G401 (cell line): ENCODE data around the gene WRAP53. TPM values are rescaled to one million over a fixed set of nuclear protein-coding genes. Genes with fewer than 3 reads are reported as not detected.

Experiments
- DNase-seq: peaks from one replicate; pipeline ENCODE4 v3.0.0-alpha.2; 2015; ENCODE audit warnings: low spot score
- in situ Hi-C: cut with HindIII; loops from 2 replicates; pipeline ENCODE4 v1.10.0; 2016; ENCODE audit warnings: low sequenced_read_pairs, mixed read lengths
- total RNA-seq: library from RNA; depleted of rRNA; stranded (reverse); fragments of >200 nt; shearing (Covaris generic); gene quantifications from 2 replicates; pipeline ENCODE4 v1.2.3, GENCODE V29; 2014

WRAP53 gene
- total RNA-seq, 1 experiment from 2014 or later: 27.2 TPM

GRCh38 chr17:7706631-7707354, 18.5 kb downstream of the WRAP53 start:
- in situ Hi-C loops: no loop called here
- no peak for DNase-seq

GRCh38 chr17:7707446-7707845, 19.2 kb downstream of the WRAP53 start:
- DNase-seq: no peak
- in situ Hi-C loops: no loop called here

DNA sequence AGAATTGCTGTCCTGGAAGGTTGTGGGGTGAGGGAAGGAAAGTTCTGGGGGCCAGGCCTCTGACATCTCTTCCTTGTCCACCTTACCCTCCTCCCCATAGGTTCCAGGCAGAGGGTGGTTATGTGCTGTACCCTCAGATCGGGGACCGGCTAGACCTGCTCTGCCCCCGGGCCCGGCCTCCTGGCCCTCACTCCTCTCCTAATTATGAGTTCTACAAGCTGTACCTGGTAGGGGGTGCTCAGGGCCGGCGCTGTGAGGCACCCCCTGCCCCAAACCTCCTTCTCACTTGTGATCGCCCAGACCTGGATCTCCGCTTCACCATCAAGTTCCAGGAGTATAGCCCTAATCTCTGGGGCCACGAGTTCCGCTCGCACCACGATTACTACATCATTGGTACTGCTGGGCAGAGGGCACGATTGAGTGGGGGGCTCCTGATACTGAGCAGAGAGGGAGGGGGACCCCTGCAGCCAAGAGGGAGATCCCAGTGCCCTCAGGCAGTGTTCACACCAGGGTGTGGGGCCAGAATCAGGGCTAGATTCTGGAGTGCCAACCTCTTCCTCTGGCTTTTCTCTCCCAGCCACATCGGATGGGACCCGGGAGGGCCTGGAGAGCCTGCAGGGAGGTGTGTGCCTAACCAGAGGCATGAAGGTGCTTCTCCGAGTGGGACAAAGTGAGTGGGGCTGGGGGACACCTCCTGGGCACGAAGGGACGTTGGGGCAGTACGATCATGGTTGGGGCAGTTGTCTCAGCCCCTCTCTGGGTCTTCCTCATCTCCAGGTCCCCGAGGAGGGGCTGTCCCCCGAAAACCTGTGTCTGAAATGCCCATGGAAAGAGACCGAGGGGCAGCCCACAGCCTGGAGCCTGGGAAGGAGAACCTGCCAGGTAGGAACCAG, 19.8 kb downstream of the WRAP53 start:
- DNase-seq: no peak
- in situ Hi-C loops: no loop called here

- in situ Hi-C loops: no loop called here
- DNase-seq: no peak
Measured at GRCh38 chr17:7709031-7709430, 20.8 kb downstream of the WRAP53 start.

DNA sequence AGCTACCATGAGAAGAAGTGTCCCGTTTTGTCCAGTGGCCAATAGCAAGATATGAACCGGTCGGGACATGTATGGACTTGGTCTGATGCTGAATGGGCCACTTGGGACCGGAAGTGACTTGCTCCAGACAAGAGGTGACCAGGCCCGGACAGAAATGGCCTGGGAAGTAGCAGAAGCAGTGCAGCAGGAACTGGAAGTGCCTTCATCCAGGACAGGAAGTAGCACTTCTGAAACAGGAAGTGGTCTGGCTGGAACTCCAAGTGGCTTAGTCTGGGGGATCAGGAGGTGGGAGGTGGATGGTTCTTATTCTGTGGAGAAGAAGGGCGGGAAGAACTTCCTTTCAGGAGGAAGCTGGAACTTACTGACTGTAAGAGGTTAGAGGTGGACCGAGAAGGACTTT, 22.0 kb downstream of the WRAP53 start:
- no peak for DNase-seq
- in situ Hi-C loops: no loop called here

- no peak for DNase-seq
- in situ Hi-C loops: no loop called here
Measured at GRCh38 chr17:7711051-7711755, 22.9 kb downstream of the WRAP53 start.

DNA sequence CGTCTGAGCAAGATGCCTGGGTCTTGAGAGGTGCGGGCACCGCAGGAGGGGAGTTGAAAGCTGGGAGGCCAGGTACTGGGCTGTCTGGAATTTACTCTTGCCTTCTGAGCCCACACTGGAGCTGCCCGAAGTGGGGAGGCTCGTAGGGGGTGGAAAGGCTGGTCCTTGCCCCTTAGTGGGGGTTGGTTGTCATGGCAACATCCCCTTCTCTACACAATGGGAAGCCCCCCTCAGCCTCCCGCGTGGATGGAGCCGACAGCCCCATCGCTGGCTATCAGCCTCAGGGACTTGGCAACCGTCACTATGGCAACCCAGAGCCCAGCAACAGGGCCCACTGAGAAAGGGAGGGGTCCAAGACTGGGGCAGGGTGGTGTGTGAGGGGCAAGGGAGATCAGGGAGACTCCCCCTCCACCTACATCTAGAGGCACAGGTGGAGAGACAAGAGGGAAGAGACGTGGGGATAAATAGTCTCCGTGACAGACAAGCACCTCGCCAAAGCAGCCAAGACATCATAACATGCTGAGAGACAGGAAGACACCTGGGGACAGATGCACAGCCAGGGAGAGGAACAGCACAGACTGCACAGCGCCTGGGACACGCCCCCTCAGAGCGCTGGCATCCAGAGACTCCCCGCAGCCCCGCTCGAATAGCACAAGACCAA, 24.0 kb downstream of the WRAP53 start:
- in situ Hi-C loops: no loop called here

DNA sequence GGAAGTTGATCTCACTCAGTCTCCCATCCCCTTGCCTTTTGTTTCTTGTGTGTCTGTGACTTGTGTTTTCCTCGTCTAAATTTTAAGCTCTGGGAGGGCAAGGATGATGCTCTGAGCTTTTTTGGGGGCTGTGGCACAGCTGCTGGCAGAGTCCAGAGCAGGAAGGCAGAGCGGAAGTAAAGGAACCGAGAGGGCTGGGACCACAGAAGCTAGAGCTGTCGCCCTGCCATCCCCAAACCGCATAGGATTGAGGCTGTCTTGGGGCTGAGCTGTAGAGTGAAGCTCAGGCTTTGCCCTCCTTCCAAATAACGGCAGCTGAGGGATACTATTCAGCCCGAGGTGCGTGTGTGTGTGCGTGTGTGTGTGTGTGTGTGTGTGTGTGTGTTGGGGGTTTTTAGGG, 25.5 kb downstream of the WRAP53 start:
- in situ Hi-C loops: no loop called here
- no peak for DNase-seq

More for the DNA sequence above, 24.0 kb downstream of the WRAP53 start:
- no peak for DNase-seq

DNA sequence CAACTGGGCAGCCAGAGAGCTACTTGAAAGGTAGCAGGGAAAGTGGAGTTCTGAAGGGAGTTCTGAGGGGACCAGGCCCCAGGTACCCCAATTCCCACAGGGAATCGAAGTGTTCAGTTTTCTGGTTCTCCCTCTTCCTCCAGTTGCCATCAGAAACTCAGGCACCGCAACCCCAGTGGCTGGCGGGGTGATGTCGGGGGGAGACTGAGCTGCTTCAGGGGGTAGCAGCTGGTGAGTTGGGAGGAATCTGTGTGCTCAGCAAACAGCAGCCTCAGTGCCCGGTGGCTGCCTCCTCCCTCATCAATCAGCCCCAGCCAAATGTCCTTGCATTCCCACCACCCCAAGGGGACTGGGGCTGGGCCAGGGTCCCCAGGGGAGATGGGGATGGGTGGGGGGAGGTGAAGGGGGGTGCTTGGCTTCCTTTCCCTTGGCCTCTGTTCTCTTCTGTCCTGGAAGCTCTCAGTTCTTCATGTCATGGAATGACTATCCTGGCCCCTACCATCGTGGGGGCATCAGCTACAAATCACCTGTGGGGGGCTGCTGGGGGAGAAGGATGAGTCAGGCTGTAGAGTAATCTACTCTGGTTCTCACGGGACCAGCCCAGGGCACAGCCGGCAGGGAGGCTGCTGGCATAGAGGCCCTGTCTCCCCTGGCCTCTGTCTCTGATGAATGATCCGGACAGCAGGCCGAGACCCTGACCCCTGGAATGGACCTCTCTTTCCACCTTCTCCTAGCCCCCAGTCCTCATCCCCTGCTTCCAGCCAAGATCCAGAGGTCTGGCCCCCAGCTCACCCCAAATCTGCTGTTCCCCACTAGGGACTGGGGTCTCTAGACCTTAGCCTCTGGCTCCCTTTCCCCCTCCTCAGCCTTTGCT, 26.7 kb downstream of the WRAP53 start:
- in situ Hi-C loops: no loop called here
- no peak for DNase-seq

- DNase-seq: no peak
- in situ Hi-C loops: no loop called here
Measured at GRCh38 chr17:7715936-7716886, 27.9 kb downstream of the WRAP53 start.

DNA sequence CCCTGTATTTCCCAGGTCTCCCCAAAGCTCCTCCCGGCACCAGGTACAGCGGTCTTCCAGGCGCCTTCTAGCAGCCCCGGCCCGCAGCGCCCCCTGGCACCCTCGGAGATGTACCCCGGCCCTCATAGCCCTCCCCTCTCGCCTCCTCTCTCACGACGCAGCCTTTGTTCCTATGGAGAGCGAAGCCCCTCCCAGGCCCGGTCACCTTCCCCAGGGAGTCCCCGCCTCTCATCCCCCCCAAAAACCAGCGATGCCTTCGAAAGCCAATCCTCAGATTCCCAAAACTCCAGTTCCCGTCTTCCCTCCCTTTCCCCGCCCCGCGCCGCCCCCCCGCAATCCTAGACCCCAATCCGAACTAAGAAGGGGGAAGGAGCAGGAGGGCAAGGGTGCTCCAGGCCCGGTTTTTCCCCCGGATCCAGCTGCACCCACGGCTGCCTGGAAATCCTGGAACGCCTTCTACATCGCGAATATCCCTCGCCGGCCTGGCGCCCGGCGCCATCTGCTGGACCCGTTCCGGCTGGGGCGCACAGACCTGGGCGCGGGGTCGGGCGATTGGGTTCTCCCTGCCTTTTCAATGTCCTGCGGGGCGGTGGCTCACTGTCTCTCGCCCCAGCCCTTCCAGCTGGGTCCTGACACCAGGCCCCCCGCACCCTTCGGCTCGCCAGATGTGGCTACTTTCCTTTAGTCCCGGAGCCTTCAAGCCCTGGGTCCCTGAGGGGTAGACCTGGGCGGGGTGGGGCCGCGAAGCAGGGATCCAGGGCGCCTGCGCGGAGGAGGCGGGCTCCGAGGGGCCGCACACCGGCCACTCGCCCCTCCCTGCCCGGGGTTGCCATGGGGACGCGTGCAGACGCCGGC, 28.9 kb downstream of the WRAP53 start, which contains the start of gene DNAH2:
DNAH2 (plus strand) TSS at position 844 of the 855 bp plus-strand sequence. CDS start 1,991 bp downstream, outside the sequence.
- peak; percentile 81 for DNase-seq
- in situ Hi-C loops: no loop called here

GRCh38 chr17:7717756-7718350, 29.6 kb downstream of the WRAP53 start:
- DNase-seq: peak; percentile 22
- in situ Hi-C loops: no loop called here

GRCh38 chr17:7719661-7720060, 31.4 kb downstream of the WRAP53 start:
- in situ Hi-C loops: no loop called here
- no peak for DNase-seq

DNA sequence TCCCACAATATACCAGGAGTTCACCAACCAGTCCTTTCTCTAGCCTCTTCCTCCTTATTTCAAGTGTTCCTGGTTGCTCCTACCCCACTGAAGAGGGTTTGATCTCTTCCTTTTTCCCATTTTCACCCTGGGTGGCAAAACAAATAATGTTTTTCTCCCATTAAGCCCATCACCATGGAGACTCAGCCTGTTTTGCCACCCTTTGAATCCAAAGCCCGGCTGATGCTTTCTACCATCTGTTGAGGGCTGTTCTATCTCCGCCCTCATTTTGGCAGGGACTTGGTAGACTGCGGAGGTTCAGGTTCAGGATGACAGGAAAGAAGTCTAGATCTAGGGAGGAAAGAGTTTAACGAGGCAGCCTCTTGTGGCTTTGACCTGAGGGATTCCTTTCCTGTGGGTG, 31.8 kb downstream of the WRAP53 start:
- in situ Hi-C loops: no loop called here

GRCh38 chr17:7721612-7722011, 33.3 kb downstream of the WRAP53 start:
- DNase-seq: no peak
- in situ Hi-C loops: no loop called here

More for the DNA sequence above, 31.8 kb downstream of the WRAP53 start:
- peak; percentile 57 for DNase-seq

DNA sequence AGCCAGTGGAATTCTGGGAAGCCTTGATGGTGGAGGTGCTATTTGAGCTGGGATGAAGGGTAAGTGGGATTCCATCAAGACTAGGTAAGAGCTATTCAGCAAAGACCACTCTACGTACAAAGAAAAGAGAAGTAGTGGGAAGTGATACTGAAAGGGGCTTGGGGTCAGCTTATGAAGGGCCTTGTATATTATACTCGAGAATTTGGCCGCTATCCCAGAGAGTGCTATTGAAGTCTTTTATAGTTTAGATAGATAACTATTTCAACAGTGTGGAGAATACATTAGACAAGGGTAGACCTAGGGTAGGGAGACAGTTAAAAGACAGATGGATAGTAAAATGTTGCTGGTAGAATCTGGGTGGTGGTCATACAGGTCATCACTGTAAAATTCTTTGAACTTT, 39.6 kb downstream of the WRAP53 start:
- in situ Hi-C loops: no loop called here
- DNase-seq: no peak
